Measurements from ENCODE around the gene THAP5.

THAP5 gene

DNA sequence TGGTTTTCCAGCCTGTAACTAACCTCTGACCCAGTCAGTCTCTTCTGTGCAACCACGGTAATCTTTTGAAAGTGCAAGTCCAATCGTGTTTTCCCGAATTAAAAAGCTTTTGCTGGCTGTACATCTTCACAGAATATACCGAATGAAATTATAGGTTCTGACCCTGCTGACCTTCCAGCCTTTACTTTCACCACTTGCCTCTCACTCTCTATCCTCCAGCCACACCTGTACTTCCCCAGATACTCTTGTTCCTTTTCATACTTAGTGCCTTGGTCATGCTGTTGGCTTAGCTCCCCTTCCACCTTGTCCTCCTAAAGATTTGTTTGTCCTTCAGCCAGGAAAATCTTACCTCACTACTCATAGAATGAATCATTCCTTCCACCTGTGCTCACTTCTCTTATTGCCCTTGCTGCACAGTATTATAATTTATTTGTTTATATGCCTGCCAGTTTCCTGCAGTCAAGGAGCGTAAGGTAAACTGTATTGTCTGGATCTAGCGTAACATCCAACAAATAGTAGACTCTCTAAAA lies 41.3 kb downstream of the THAP5 start:
- Histone ChIP-seq H3K4me3 (ENCODE audit: low read length) (no peak overlapping the region), H3K36me3 (ENCODE audit: control insufficient read depth, low read depth, low read length) (no peaks in the 10 kb centered on the region), H3K9me3 (ENCODE audit: control insufficient read depth, low read depth, low read length) (no peaks in the 10 kb centered on the region), H3K9ac (ENCODE audit: low read length) (no peak overlapping the region), H3K27ac (ENCODE audit: low read length) (no peak overlapping the region), H3K4me1 (ENCODE audit: control insufficient read depth, low read depth, low read length) (peaks cover 19% of the 10 kb centered on the region), H3K27me3 (ENCODE audit: control insufficient read depth, insufficient read depth, low read length) (no peaks in the 10 kb centered on the region)

DNA sequence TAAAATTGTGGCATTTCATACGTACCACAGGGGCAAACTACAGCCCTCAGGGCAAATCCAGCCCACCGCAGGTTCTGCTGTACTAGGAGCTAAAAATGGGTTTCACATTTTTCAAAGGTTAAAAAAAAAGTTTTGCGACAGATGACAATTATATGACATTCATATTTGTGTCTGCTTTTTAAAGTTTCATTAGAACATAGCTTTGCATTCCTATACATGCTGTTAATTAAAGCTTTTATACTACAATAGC lies 42.8 kb downstream of the THAP5 start:
- Histone ChIP-seq H3K27ac (ENCODE audit: low read length) (peak overlapping the region; percentile 74), H3K27me3 (ENCODE audit: control insufficient read depth, insufficient read depth, low read length) (no peaks in the 10 kb centered on the region), H3K9me3 (ENCODE audit: control insufficient read depth, low read depth, low read length) (no peaks in the 10 kb centered on the region), H3K36me3 (ENCODE audit: control insufficient read depth, low read depth, low read length) (no peaks in the 10 kb centered on the region), H3K4me3 (ENCODE audit: low read length) (peak overlapping the region; percentile 86), H3K9ac (ENCODE audit: low read length) (peak overlapping the region; percentile 64), H3K4me1 (ENCODE audit: control insufficient read depth, low read depth, low read length) (peaks cover 34% of the 10 kb centered on the region)

DNA sequence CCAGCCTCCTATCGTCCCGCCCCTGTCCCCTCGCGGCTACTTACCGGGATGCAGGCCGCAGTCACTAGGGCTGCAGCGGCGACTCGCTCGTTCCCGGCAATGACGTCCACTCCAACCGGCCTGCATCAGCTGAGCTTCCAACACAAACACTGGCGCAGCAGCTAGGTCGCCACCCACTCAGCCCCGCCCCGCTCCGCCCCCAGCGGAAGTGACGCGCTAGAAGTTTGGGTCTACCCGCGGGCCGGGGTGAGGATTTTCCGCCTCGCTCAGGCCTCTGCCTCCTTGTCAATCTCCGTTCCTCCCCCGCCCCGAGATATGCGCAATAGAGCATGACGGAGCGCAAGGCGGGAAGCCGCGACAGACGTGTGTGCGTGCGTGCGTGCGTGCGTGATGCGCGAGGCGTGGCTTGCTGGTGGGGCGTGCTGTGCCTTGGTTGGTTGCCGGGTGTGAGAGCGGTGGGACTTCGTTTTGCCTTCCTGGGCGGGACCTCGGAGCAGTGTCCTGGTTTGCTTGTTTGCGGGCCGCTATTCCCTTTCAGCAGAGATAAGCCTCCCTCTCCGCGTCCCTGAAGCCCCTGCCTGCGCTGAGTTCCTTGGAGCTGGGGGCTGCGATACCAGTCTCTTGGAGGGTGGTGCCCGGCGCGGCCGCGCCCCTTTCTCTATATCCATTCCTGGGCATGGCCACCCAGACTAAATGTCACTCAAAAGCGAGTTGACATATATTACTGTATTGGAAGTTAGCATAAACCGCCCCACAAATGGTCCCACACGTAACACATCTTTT lies 43.3 kb downstream of the THAP5 start, which contains the start of gene PNPLA8:
PNPLA8 (minus strand) TSS at position 151 of the 783 bp plus-strand sequence. CDS start 10,644 bp downstream, outside the sequence.
- Histone ChIP-seq H3K36me3 (ENCODE audit: control insufficient read depth, low read depth, low read length) (no peaks in the 10 kb centered on the region), H3K4me1 (ENCODE audit: control insufficient read depth, low read depth, low read length) (peaks cover 39% of the 10 kb centered on the region), H3K9me3 (ENCODE audit: control insufficient read depth, low read depth, low read length) (no peaks in the 10 kb centered on the region), H3K4me3 (ENCODE audit: low read length) (peak within 1 kb of the TSS; percentile 86), H3K9ac (ENCODE audit: low read length) (peak within 1 kb of the TSS; percentile 64), H3K27ac (ENCODE audit: low read length) (peak within 1 kb of the TSS; percentile 74), H3K27me3 (ENCODE audit: control insufficient read depth, insufficient read depth, low read length) (no peaks in the 10 kb centered on the region)

DNA sequence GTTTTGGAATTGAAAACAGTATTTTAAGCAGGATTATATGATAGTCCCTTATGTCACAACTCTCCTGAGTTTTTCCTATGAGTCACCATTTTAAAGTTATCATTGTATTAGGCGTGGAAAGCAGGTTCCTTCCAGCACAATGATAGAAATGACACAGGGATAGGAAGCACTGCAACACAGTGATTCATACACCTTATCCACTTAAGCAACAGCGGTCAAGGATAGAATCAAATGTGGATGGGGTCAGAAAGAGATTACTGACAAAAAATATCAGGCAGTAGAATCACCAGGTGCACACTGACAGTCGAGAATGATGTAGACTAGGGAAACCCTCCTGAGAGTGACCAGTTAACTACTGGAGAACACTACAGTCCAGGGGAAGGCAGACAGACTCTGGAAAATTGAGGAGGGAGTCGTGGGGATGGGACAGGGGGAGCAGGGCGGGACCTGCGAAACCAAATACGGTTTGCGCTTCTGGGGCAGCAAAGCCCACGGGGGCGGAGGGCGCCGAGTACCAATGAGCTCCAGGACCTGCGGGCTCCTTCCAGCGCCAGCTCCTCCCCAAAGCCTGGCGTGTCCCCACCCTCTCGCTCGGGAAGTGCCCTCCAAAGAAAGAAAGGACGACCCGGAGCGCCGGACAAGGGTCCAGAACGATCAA lies 44.0 kb downstream of the THAP5 start:
- H3K9ac ChIP-seq (ENCODE audit: low read length): peak overlapping the region; percentile 63
- peak overlapping the region; percentile 86 for H3K4me3 ChIP-seq (ENCODE audit: low read length)
- H3K27ac ChIP-seq (ENCODE audit: low read length): no peak overlapping the region
- H3K4me1 ChIP-seq (ENCODE audit: control insufficient read depth, low read depth, low read length): peaks cover 41% of the 10 kb centered on the region
- H3K9me3 ChIP-seq (ENCODE audit: control insufficient read depth, low read depth, low read length): no peaks in the 10 kb centered on the region
- H3K36me3 ChIP-seq (ENCODE audit: control insufficient read depth, low read depth, low read length): no peaks in the 10 kb centered on the region
- no peaks in the 10 kb centered on the region for H3K27me3 ChIP-seq (ENCODE audit: control insufficient read depth, insufficient read depth, low read length)

DNA sequence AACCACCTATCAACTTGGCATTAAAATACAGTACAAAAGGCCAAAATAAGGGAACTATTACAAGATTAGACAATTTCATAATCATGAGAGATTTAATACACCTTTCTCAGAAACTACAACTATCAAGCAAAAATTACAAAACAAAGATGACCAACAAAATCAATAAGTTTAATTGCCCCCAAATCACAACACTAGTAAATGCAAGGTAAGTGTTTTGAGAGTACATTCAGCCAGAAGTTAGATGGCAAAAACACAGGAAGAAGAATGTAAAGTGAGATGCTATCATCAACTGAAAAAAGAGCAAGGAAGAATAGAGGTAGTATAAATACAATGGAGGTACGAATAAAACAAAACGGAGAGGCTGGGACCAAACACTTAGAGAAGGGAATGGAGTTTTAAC lies 46.7 kb downstream of the THAP5 start:
- H3K9ac ChIP-seq (ENCODE audit: low read length): no peak overlapping the region
- no peaks in the 10 kb centered on the region for H3K27me3 ChIP-seq (ENCODE audit: control insufficient read depth, insufficient read depth, low read length)
- H3K4me1 ChIP-seq (ENCODE audit: control insufficient read depth, low read depth, low read length): peaks cover 41% of the 10 kb centered on the region
- H3K36me3 ChIP-seq (ENCODE audit: control insufficient read depth, low read depth, low read length): no peaks in the 10 kb centered on the region
- H3K27ac ChIP-seq (ENCODE audit: low read length): no peak overlapping the region
- peak overlapping the region; percentile 4 for H3K4me3 ChIP-seq (ENCODE audit: low read length)
- no peaks in the 10 kb centered on the region for H3K9me3 ChIP-seq (ENCODE audit: control insufficient read depth, low read depth, low read length)

DNA sequence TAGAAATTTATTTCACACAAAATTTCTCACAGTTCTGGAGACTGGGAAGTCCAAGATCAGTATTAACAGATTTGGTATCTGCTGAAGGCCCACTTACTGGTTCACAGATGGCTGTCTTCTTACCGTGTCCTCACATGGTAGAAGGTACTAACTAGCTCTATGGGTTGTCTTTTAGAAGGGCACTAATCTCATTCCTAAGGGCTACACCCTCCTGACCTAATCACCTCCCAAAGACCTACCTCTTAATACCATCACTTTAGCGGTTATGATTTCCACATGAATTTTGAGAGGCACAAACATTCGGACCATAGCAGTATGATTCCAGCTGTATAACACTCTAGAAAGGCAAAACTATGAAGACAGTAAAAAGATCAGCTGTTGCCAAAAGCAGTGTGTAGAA lies 51.6 kb downstream of the THAP5 start:
- Histone ChIP-seq H3K9me3 (ENCODE audit: control insufficient read depth, low read depth, low read length) (no peaks in the 10 kb centered on the region), H3K36me3 (ENCODE audit: control insufficient read depth, low read depth, low read length) (peaks cover 4% of the 10 kb centered on the region), H3K27me3 (ENCODE audit: control insufficient read depth, insufficient read depth, low read length) (no peaks in the 10 kb centered on the region), H3K4me1 (ENCODE audit: control insufficient read depth, low read depth, low read length) (peaks cover 19% of the 10 kb centered on the region), H3K27ac (ENCODE audit: low read length) (no peak overlapping the region), H3K4me3 (ENCODE audit: low read length) (no peak overlapping the region), H3K9ac (ENCODE audit: low read length) (no peak overlapping the region)

DNA sequence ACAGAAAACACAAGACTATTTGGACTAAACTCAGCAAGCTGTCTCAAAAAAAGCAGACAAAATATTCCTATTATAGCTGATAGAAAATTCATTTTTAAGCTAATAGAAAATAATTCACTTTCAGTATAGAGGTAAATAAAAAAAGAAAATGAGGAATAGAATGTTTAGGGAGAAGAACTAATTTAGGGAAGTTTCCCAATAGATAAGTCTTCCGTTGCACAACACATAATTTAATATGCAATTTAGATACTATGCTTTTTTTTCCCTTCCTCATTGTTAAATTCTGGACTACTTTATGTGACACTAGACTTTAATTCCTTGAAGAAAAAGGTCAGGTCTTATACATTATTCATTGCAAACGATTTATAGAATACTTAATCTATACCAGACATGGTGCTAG lies 53.9 kb downstream of the THAP5 start:
- no peak overlapping the region for H3K27ac ChIP-seq (ENCODE audit: low read length)
- H3K36me3 ChIP-seq (ENCODE audit: control insufficient read depth, low read depth, low read length): peaks cover 4% of the 10 kb centered on the region
- no peak overlapping the region for H3K9ac ChIP-seq (ENCODE audit: low read length)
- no peaks in the 10 kb centered on the region for H3K9me3 ChIP-seq (ENCODE audit: control insufficient read depth, low read depth, low read length)
- no peak overlapping the region for H3K4me3 ChIP-seq (ENCODE audit: low read length)
- H3K27me3 ChIP-seq (ENCODE audit: control insufficient read depth, insufficient read depth, low read length): no peaks in the 10 kb centered on the region
- H3K4me1 ChIP-seq (ENCODE audit: control insufficient read depth, low read depth, low read length): no peaks in the 10 kb centered on the region

DNA sequence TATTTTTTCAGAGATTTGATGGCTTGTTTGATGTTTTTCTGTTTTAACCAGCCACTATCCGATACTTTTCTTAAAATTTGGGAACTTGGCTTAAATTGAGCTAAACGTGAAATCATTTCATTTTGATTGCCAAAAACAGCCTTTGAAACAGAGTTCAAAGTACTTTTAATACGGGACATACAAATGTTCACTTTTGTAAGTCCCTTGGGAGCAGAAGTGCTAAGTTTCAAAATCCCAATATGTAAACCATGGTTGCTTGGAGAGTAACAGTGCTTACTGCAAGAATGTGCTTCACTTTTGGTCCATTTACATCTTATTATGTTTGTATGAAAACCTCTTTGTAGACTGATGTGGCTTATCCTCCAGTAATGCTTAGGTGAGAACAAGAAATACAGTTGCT lies 54.5 kb downstream of the THAP5 start:
- peaks cover 4% of the 10 kb centered on the region for H3K36me3 ChIP-seq (ENCODE audit: control insufficient read depth, low read depth, low read length)
- no peaks in the 10 kb centered on the region for H3K4me1 ChIP-seq (ENCODE audit: control insufficient read depth, low read depth, low read length)
- no peak overlapping the region for H3K4me3 ChIP-seq (ENCODE audit: low read length)
- H3K27ac ChIP-seq (ENCODE audit: low read length): no peak overlapping the region
- H3K27me3 ChIP-seq (ENCODE audit: control insufficient read depth, insufficient read depth, low read length): no peaks in the 10 kb centered on the region
- no peak overlapping the region for H3K9ac ChIP-seq (ENCODE audit: low read length)
- H3K9me3 ChIP-seq (ENCODE audit: control insufficient read depth, low read depth, low read length): no peaks in the 10 kb centered on the region

All from iPS-18a (cell line).